HEK293 (cell line): ENCODE measurements around the gene FBXL7.
A peak's percentile ranks its signal among the peaks of the same experiment; 100 is the strongest.

Experiments used
- CTCF ChIA-PET: fragments of 350-600 bp; formaldehyde crosslinking; extraction: SDS; loops from one replicate; lab custom pipeline; 2021; ENCODE audit warnings: antibody characterized with exemption; lab: Yijun Ruan, JAX
- POLR2A ChIA-PET: fragments of 300-600 bp; formaldehyde crosslinking; extraction: SDS; loops from one replicate; lab custom pipeline; 2020; ENCODE audit warnings: antibody characterized with exemption, inconsistent platforms; lab: Yijun Ruan, JAX
- H3K27ac ChIP-seq: fragments of 200-500 bp; sonication (Bioruptor generic); 2 replicates; pipeline ENCODE4 v1.5.1; 2014; ENCODE audit warnings: low read depth, low read length, control low read depth, inconsistent platforms; ENCODE audit errors: extremely low read depth
- H3K36me3 ChIP-seq, 2 experiments: fragments of 200-500 bp in 1 of 2; sonication (Bioruptor generic) in 1 of 2; 1 replicate in 1 of 2; 2 replicates in 1 of 2; pipeline ENCODE4 v1.5.1; 2014 to 2017; ENCODE audit warnings: inconsistent platforms in 2 of 2, low read length in 2 of 2; ENCODE audit not compliant: control insufficient read depth in 2 of 2, insufficient read depth in 1 of 2
- H3K4me1 ChIP-seq: fragments of 200-500 bp; sonication (Bioruptor generic); 2 replicates; pipeline ENCODE4 v1.5.1; 2014; ENCODE audit warnings: mild to moderate bottlenecking, low read length, inconsistent platforms; ENCODE audit not compliant: control insufficient read depth, insufficient read depth
- H3K4me3 ChIP-seq: 2 replicates; pipeline ENCODE4 v1.5.1; 2011; ENCODE audit warnings: low read depth, mild to moderate bottlenecking, control low read depth, low read length, moderate library complexity
- H3K9me3 ChIP-seq: fragments of 200-500 bp; sonication (Bioruptor generic); 2 replicates; pipeline ENCODE4 v1.5.1; 2014; ENCODE audit warnings: low read depth, low read length, inconsistent platforms; ENCODE audit not compliant: control insufficient read depth, insufficient read depth
- OVOL3 ChIP-seq: fragments of 450-650 bp; formaldehyde crosslinking; IDR thresholded peaks from 2 replicates; pipeline ENCODE4 v1.5.1; 2016; ENCODE audit warnings: missing biosample characterization, missing genetic modification characterization
- ZBTB17 ChIP-seq: fragments of 450-650 bp; formaldehyde crosslinking; IDR thresholded peaks from 2 replicates; pipeline ENCODE4 v1.5.1; 2016; ENCODE audit warnings: missing biosample characterization, missing genetic modification characterization
- ZNF140 ChIP-seq: fragments of 450-650 bp; formaldehyde crosslinking; IDR thresholded peaks from 2 replicates; pipeline ENCODE4 v1.5.1; 2016; ENCODE audit warnings: missing biosample characterization, missing genetic modification characterization
- ZNF211 ChIP-seq: fragments of 450-650 bp; formaldehyde crosslinking; IDR thresholded peaks from 2 replicates; pipeline ENCODE4 v1.5.1; 2016; ENCODE audit warnings: low read depth, missing biosample characterization, missing genetic modification characterization
- ZNF214 ChIP-seq: fragments of 450-650 bp; formaldehyde crosslinking; IDR thresholded peaks from 2 replicates; pipeline ENCODE4 v1.5.1; 2017; ENCODE audit warnings: missing biosample characterization, mild to moderate bottlenecking, missing genetic modification characterization, borderline replicate concordance
- ZNF239 ChIP-seq: fragments of 450-650 bp; formaldehyde crosslinking; IDR thresholded peaks from 2 replicates; pipeline ENCODE4 v1.5.1; 2016; ENCODE audit warnings: missing biosample characterization, missing genetic modification characterization
- ZNF248 ChIP-seq: fragments of 450-650 bp; formaldehyde crosslinking; IDR thresholded peaks from 2 replicates; pipeline ENCODE4 v1.5.1; 2017; ENCODE audit warnings: missing biosample characterization, missing genetic modification characterization
- ZNF274 ChIP-seq, 2 experiments: fragments of 200-500 bp in 1 of 2; fragments of 450-650 bp in 1 of 2; sonication (Bioruptor generic) in 1 of 2; formaldehyde crosslinking in 1 of 2; IDR thresholded peaks; 2 replicates each; pipeline versions ENCODE4 v1.5.1 to v1.6.1; 2014 to 2016; ENCODE audit warnings: borderline replicate concordance in 1 of 2, inconsistent platforms in 1 of 2, low read length in 1 of 2, missing biosample characterization in 1 of 2, missing genetic modification characterization in 1 of 2
- ZNF433 ChIP-seq: fragments of 450-650 bp; formaldehyde crosslinking; IDR thresholded peaks from 2 replicates; pipeline ENCODE4 v1.5.1; 2016; ENCODE audit warnings: missing biosample characterization, missing genetic modification characterization, low read depth
- ZNF560 ChIP-seq: fragments of 450-650 bp; formaldehyde crosslinking; IDR thresholded peaks from 2 replicates; pipeline ENCODE4 v1.5.1; 2017; ENCODE audit warnings: missing biosample characterization, missing genetic modification characterization, borderline replicate concordance
- ZNF654 ChIP-seq: fragments of 450-650 bp; formaldehyde crosslinking; IDR thresholded peaks from 2 replicates; pipeline ENCODE4 v1.5.1; 2016; ENCODE audit warnings: low read depth, missing biosample characterization, missing genetic modification characterization
- ZNF658 ChIP-seq: fragments of 450-650 bp; formaldehyde crosslinking; IDR thresholded peaks from 2 replicates; pipeline ENCODE4; 2016; ENCODE audit warnings: missing biosample characterization, missing genetic modification characterization
- TF ChIP-seq, protein P1 (sequence below): fragments of 450-650 bp; formaldehyde crosslinking; IDR thresholded peaks from 2 replicates; pipeline ENCODE4 v1.5.1; 2016; ENCODE audit warnings: missing biosample characterization, missing genetic modification characterization
- TF ChIP-seq, protein P2 (sequence below): fragments of 450-650 bp; formaldehyde crosslinking; IDR thresholded peaks from 2 replicates; pipeline ENCODE4 v1.5.1; 2016; ENCODE audit warnings: missing biosample characterization, missing genetic modification characterization
- TF ChIP-seq, protein P3 (sequence below): fragments of 450-650 bp; formaldehyde crosslinking; IDR thresholded peaks from 2 replicates; pipeline ENCODE4 v1.5.1; 2016; ENCODE audit warnings: missing biosample characterization, missing genetic modification characterization

Gene FBXL7

DNA sequence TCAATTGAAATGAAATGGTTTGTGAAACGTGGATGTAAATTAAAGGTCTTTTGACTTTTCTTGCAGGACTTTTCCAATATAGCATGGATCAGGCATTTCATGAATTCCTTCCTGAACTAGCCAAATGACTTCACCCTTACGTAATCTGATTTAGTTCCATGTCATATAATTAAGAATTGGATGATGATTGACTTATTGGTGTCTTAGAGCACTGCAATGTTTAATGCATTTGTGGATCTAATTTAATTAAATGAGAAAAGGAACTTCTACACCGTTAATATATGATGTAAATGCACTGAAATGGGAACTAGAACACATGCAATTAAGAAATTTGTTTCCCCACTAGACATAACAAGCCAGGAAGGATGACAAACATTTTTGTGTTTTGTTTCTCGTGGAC lies 228.8 kb downstream of the FBXL7 start:
- no peak for TF ChIP-seq ZNF433 (tag by site-specific recombination)
- no peak for TF ChIP-seq ZNF658 (tag by site-specific recombination)
- no peak for TF ChIP-seq ZNF274 (IDR thresholded peaks at IDR 0.05; ENCODE audit: low read length)
- TF ChIP-seq ZNF274 (tag by site-specific recombination; IDR thresholded peaks at IDR 0.05; ENCODE audit: borderline replicate concordance): no peak
- TF ChIP-seq ZNF560 (tag by site-specific recombination): no peak
- TF ChIP-seq ZNF654: no peak
- no peak for TF ChIP-seq ZNF211 (tag by site-specific recombination)
- no peak for TF ChIP-seq ZBTB17 (tag by site-specific recombination)
- POLR2A ChIA-PET: no interaction called here
- Histone ChIP-seq H3K9me3 (no peaks in the 10 kb centered on the region; the same call in 1 of the 2 replicates), H3K4me1 (no peaks in the 10 kb centered on the region), H3K27ac (no peak overlapping the region), H3K4me3 (no peak overlapping the region), H3K36me3 (no peaks in the 10 kb centered on the region)
- CTCF ChIA-PET: no interaction called here

DNA sequence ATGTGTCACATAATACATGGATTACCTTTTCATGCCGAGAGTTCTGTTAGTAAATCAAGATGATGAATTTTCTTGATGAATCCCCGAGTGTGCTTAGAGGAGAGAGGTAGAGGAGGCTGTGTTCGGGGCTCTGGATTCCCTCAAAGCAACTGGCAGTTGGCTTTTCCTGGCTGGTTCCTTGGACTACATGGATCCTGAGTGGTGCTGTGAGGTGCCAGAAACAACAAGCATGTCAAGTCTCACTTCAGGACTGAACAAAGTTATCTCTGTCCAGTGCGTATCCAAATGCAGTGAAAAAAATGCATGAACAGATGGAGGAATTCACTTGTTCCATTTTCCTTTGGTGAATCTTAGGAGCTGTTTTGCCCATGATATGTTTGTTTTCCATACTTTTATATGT lies 231.7 kb downstream of the FBXL7 start:
- ChIA-PET CTCF (no interaction called here), POLR2A (no interaction called here)
- no peaks in the 10 kb centered on the region for H3K4me1 ChIP-seq
- no peak overlapping the region for H3K4me3 ChIP-seq
- H3K36me3 ChIP-seq: no peaks in the 10 kb centered on the region
- no peak overlapping the region for H3K27ac ChIP-seq
- TF ChIP-seq ZNF239 (tag by site-specific recombination) (no peak), OVOL3 (tag by site-specific recombination) (no peak), ZNF214 (tag by site-specific recombination) (no peak), ZNF248 (tag by site-specific recombination) (no peak)
- TF ChIP-seq, protein P1, sequence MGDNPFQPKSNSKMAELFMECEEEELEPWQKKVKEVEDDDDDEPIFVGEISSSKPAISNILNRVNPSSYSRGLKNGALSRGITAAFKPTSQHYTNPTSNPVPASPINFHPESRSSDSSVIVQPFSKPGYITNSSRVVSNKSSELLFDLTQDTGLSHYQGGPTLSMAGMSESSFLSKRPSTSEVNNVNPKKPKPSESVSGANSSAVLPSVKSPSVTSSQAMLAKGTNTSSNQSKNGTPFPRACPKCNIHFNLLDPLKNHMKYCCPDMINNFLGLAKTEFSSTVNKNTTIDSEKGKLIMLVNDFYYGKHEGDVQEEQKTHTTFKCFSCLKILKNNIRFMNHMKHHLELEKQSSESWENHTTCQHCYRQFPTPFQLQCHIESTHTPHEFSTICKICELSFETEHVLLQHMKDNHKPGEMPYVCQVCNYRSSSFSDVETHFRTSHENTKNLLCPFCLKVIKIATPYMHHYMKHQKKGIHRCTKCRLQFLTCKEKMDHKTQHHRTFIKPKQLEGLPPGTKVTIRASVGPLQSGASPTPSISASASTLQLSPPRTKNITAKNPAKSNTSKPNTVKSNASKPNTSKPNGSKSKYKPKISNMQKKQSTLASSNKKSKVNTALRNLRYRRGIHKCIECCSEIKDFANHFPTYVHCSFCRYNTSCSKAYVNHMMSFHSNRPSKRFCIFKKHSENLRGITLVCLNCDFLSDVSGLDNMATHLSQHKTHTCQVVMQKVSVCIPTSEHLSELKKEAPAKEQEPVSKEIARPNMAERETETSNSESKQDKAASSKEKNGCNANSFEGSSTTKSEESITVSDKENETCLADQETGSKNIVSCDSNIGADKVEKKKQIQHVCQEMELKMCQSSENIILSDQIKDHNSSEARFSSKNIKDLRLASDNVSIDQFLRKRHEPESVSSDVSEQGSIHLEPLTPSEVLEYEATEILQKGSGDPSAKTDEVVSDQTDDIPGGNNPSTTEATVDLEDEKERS (tag by site-specific recombination): no peak
- TF ChIP-seq, protein P2, sequence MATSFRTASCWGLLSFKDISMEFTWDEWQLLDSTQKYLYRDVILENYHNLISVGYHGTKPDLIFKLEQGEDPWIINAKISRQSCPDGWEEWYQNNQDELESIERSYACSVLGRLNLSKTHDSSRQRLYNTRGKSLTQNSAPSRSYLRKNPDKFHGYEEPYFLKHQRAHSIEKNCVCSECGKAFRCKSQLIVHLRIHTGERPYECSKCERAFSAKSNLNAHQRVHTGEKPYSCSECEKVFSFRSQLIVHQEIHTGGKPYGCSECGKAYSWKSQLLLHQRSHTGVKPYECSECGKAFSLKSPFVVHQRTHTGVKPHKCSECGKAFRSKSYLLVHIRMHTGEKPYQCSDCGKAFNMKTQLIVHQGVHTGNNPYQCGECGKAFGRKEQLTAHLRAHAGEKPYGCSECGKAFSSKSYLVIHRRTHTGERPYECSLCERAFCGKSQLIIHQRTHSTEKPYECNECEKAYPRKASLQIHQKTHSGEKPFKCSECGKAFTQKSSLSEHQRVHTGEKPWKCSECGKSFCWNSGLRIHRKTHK (tag by site-specific recombination): no peak
- H3K9me3 ChIP-seq: no peaks in the 10 kb centered on the region; the same call in 1 of the 2 replicates

DNA sequence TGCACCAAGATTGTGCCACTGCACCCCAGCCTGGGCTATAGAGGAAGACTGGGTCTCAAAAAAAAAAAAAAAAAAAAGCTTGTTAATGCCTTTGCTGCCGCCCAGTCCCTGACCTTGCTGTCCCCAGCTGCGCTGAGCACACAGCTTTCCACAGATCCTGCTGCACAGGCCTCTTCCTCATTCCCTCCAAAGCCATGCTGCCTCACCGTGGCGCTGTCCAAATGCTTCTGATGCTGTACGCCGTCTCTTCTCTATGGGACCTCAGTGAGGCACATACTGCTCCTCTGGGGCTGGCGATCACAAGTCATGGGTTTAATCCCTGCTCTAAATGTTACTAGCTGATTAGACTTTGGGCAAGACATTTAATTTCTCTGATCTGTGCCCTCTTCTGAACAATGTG lies 234.1 kb downstream of the FBXL7 start:
- ChIA-PET CTCF (no interaction called here), POLR2A (interaction anchor here (0.6 kb wide), 1 partner anchor 262 kb away, joined by 4 read pairs; no protein-coding TSS in a partner anchor)
- TF ChIP-seq ZNF140 (tag by site-specific recombination): no peak
- TF ChIP-seq, protein P3, sequence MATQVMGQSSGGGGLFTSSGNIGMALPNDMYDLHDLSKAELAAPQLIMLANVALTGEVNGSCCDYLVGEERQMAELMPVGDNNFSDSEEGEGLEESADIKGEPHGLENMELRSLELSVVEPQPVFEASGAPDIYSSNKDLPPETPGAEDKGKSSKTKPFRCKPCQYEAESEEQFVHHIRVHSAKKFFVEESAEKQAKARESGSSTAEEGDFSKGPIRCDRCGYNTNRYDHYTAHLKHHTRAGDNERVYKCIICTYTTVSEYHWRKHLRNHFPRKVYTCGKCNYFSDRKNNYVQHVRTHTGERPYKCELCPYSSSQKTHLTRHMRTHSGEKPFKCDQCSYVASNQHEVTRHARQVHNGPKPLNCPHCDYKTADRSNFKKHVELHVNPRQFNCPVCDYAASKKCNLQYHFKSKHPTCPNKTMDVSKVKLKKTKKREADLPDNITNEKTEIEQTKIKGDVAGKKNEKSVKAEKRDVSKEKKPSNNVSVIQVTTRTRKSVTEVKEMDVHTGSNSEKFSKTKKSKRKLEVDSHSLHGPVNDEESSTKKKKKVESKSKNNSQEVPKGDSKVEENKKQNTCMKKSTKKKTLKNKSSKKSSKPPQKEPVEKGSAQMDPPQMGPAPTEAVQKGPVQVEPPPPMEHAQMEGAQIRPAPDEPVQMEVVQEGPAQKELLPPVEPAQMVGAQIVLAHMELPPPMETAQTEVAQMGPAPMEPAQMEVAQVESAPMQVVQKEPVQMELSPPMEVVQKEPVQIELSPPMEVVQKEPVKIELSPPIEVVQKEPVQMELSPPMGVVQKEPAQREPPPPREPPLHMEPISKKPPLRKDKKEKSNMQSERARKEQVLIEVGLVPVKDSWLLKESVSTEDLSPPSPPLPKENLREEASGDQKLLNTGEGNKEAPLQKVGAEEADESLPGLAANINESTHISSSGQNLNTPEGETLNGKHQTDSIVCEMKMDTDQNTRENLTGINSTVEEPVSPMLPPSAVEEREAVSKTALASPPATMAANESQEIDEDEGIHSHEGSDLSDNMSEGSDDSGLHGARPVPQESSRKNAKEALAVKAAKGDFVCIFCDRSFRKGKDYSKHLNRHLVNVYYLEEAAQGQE (tag by site-specific recombination): peak; percentile 69; the same call in 1 of the 2 replicates
- Histone ChIP-seq H3K9me3 (no peaks in the 10 kb centered on the region), H3K4me3 (no peak overlapping the region), H3K4me1 (no peaks in the 10 kb centered on the region), H3K36me3 (no peaks in the 10 kb centered on the region), H3K27ac (no peak overlapping the region)
